Suppressor macrophage treated with lipopolysaccharide for 4 hours (primary cell): ENCODE data around the gene KLHL30.

Experiments used
- DNase-seq: peaks from one replicate; pipeline ENCODE4 v3.0.0-alpha.2; 2020

The KLHL30 gene, protein sequence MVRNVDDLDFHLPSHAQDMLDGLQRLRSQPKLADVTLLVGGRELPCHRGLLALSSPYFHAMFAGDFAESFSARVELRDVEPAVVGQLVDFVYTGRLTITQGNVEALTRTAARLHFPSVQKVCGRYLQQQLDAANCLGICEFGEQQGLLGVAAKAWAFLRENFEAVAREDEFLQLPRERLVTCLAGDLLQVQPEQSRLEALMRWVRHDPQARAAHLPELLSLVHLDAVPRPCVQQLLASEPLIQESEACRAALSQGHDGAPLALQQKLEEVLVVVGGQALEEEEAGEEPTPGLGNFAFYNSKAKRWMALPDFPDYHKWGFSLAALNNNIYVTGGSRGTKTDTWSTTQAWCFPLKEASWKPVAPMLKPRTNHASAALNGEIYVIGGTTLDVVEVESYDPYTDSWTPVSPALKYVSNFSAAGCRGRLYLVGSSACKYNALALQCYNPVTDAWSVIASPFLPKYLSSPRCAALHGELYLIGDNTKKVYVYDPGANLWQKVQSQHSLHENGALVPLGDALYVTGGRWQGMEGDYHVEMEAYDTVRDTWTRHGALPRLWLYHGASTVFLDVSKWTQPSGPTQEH

DNA sequence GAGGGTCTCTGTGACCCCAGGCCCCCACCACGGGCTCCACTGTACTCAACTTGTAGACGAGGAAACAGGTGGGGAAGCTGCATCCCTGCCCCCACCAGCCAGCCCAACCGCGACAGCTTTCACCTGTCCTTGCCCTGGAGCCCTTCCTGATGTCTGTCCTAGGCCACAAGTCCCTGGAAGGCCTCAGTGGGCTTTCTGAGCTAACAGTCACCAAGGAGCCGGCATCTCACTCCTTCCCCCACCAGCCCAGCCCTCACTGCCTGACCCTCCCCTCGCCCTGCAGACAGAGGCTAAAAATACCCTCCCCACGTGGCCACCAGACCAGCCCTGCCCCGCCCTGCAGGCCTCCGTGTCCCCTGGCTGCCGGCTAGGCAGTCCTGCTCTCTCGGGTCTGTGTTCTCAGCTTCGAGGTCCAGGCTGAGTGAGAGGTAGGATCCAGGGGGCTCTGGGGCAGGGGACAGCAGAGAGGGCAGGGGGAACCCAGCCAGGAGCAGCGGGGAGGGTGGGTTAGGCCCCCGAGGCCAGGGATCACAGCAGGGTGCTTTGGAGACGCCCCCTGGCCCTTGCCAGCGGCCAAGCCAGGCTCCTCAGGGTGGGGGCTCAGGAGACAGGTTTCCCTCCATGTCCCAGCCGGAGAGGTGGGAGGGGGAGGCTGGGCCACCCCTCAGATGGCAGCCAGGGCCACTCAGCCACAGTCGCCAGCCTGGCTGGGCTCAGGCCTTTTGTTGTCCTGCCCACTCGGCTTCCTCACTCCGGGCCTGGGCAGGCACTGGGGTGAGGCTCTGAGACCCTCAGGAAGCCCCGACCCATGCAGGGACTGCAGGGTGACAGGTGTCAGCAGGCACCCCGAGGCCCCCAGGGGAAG lies at the start of gene KLHL30:
Gene KLHL30, plus strand, starts transcription at position 338 of the 865 bp plus-strand sequence. CDS start 2,087 bp downstream, outside the sequence.
- no peak for DNase-seq

DNA sequence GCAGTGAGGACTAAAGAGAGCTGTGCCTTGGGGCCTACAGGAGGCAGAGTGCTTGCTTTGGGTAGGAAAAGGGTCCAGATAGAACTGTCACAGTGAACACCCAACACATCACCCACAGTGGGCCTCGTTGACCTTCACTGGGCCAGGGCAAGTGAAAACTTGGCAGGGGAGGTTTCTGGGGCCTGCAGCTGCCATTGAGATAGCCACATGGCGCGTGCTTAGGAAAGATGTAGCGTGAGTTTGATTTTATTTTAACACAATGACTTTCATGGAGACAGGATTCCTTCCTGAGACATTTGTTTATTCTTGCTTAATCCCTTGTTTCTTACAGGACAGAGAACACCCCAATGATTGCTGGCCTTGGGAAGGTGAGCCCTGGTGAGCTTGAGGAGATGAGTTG lies 47.6 kb upstream of the KLHL30 start:
- DNase-seq = no peak

DNA sequence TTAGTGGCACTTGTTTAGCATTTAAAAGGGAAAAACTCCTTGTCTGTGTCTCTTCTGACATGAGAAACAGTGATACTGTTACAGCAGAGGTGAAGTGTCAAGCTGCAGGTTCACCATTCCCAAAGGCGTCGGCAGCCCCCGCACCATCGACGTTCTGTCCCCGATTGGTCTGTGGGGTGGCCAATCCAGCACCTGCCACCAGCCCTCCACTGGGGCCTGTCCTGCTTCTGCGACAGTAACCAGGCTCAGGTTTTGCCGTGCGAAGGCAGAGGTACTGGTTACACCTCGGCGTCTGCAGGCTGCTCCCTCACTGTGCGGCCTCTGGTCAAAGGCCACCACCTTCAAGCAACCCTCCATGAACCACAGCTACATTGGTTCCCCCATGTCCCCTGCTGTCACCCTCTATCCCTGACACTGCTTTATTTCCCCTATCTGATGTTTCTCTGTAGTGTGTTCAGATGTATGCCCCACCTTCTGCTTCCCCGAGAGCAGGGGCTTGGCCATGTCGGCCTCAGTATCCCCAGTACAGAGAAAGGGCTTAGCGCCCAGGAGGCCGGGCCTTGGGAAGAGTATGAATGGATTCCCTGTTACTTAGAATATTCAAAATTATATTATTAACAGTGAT lies 46.9 kb upstream of the KLHL30 start:
- no peak for DNase-seq

GRCh38 chr2:238092486-238093035 lies 45.9 kb upstream of the KLHL30 start:
- DNase-seq = no peak

- DNase-seq = no peak
These were observed 45.0 kb upstream of the KLHL30 start for GRCh38 chr2:238093181-238094140.

- no peak for DNase-seq
These were observed 43.9 kb upstream of the KLHL30 start for GRCh38 chr2:238094438-238095022.

GRCh38 chr2:238095143-238095542 lies 43.3 kb upstream of the KLHL30 start:
- DNase-seq = no peak

DNA sequence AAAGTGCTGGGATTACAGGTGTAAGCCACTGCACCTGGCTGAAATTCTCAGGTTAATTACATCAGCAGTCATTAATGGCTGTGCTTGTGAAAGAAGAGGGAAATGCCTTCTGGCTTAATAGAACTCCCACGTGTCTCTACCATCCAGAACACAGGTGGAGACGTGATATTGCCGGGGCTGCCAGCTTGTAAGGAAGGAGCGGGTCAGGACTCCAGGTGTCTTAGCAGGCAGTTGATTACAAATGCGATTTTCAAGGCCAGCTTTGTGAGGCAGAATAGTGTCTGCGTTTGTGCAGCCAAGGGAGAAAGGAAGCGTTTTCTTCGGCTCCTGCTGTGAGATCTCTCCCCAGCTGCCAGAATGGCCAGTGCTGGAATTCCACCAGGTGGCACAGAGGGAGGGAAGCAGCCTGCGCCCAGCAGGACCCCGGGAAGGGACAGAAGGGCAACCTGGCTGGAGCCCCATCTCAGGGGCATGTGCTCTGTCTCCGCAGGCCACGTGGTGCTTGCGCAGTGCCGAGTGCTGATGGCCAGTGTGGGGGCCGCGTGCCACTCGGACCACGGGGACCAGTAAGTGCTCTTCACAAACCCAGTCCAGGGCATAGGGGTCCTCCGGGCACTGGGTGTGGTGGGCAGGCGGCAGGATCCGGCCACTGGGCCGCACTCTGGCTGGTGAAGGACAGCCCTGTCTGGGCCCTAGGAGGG lies 42.0 kb upstream of the KLHL30 start:
- DNase-seq = no peak

DNA sequence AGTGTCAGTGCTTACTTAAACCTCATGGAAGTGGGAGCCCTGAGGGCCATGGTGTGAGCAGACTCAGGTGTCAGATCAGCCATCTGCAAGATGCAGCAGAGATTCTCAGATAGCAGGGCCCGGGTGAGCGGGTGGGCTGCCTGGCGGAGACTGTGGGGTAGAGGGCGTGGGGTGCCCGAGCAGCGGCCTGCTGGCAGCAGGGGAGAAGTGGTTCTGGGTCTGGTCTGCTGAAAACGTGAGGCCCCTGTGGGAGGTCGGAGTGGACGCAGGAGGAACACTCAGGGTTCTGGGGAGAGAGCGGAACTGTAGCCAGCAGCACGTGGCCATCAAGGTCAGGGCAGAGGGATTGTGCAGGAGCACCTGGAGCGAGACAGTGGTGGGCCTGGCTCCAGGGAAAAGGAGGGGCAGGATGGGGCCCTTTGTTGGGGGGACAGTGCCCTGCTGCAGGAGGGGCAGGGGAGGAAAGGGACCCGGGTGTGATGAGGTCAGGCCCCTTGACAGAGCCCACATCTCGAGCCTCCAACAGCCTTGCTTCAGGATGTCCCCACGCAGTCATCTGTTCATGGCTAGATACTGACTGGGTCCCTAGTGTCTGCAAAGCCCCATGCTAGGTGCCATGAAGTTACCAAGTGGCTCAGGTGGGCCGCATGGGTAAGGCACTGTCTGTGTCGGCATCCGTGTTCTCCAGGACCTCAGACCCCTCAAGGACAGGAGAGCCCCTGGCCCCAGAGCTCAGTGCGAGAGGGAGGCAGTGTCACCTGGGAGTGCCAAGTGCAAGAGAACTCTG lies 41.1 kb upstream of the KLHL30 start:
- DNase-seq = no peak

DNA sequence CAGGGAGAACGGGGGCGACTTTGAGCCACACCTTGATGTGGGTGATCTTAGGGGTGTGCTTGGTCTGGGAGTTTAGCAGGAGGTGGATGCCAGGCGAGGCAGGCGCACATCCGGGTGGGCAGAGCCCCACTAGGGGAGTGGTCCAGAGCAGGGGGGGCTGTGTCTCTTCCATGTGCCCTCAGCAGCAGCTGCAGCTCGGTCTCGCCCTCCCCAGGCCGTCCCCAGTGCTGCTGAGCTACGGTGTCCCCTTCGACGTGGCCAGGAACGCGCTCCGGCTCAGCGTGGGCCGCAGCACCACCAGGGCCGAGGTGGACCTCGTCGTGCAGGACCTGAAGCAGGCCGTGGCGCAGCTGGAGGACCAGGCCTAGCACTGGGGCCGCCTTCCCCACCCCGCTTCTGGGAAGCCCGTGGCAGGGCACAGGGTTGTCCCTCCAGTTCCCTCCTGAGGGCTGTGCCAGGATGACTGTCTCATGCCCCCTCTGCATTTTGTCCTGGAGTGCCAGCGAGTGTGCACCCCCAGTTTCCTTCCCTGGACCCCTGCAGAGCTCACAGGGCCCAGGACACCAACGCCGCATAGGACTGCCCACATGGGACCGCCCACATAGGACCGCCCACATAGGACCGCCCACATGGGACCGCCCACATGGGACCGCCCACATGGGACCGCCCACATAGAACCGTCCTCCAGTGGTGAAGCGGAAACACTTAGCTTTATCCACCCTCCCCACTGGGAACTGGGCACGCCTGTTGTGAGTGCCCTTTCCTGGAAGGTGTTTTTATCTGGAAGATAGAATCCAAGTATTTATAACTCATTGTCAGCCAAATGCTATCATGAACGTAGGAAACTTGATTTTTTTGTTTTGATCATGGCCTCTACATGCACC lies 40.2 kb upstream of the KLHL30 start:
- DNase-seq = peak; percentile 47

- peak; percentile 35 for DNase-seq
These were observed 39.4 kb upstream of the KLHL30 start for GRCh38 chr2:238098901-238099713.

- no peak for DNase-seq
These were observed 38.8 kb upstream of the KLHL30 start for GRCh38 chr2:238099714-238100048.

DNA sequence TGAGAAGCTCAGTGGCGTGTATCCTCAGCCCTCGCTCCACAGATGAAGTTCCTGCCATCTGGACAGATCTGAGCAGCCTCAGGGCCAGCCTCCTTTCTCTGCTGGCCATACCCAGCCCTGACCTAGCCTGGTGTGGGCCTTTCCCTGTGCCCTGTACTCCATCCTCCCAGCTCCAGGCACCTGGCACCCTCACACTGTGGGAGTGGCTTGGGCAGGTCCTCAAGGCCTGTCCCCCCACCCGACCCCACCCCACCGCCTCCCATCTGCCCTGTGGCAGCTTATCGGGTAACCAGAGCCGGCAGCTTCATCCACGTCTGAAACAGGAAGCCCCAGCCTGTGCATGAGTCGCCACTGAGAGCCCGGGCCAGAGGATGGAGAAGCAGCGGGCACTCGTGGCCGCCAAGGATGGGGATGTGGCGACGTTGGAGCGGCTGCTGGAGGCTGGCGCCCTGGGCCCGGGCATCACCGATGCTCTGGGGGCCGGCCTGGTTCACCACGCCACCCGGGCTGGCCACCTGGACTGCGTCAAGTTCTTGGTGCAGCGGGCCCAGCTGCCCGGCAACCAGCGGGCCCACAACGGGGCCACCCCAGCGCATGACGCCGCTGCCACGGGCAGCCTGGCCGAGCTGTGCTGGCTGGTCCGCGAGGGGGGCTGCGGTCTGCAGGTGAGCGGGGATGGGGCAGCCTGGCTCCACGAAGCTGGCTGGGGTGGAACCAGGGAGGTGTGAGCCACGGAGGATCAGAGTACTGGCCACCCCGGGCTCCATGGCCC lies 38.2 kb upstream of the KLHL30 start, which contains the start of gene ESPNL:
Gene ESPNL, plus strand, starts transcription at position 292 of the 772 bp plus-strand sequence. Its CDS starts 80 bp downstream, at position 372.
- peak; percentile 21 for DNase-seq

GRCh38 chr2:238100821-238101771 lies 37.4 kb upstream of the KLHL30 start:
- DNase-seq = no peak
